HG02623 (cell line): ENCODE data around the gene GRB10.

Experiments
- ATAC-seq: cut with Tn5 transposase; IDR thresholded peaks from one replicate; pipeline ENCODE4 v1.9.1; 2021; ENCODE audit warnings: moderate library complexity; ENCODE audit not compliant: unreplicated experiment

The GRB10 gene

GRCh38 chr7:50803359-50804337, 21.0 kb upstream of the GRB10 start:
- ATAC-seq, result no peak

DNA sequence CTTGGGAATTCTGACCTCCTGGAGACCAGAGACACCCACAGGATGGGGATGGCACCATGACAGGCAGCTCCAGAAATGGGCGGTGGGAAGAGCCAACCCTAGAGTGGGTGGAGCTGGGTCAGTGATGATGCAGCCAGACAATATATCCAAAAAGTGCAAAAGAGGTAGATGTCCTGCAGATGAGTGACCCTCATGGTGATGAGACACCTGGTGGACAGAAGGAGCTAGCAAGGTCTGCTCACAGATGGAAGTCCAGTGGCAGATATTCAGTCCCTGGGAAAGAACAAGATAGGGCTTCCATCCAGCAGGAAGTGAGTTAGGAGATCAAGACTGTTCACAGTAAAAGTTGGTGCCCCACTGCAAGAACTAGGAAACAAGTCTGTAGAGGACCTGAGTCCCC, 19.2 kb upstream of the GRB10 start:
- no peak for ATAC-seq

DNA sequence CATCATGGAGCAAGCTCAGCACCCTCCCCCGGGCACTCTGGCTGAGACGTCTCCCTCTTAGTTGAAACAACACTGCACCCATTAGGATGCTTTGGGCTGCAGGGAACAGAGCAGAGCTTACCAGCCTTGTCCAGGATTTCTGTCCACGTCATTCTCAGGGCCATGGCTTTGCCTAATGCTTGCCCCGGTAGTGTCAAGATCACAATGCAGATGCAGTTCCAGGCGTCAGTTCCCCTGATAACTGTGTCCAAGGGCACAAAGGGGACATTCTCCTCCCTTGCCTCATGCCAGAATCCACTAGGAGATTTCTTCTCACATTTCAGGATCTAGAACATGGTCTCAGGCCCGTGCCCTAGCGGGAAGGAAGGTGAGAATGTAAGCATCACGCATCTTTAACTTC, 17.2 kb upstream of the GRB10 start:
- ATAC-seq, result no peak

- no peak for ATAC-seq
Measured at GRCh38 chr7:50798126-50798525, 15.4 kb upstream of the GRB10 start.

DNA sequence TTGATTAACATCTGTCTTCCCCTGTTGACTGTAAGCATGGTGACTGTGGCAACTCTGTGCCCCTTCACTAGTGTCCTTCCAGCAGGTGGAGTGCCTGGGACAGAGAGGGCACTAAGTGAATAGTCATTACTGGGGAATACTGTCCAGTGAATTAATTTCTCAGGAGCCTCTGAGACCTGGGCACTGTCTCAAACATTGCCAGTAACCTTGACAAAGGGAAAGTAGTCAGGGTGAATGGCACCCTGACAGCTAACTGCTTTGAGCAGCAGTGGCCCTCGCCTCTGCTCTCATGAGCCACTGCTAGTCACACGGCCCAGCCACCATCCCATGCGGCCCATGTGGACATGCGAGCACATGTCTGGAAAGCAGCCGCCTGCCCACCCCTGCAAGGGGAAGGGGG, 13.1 kb upstream of the GRB10 start:
- no peak for ATAC-seq

- no peak for ATAC-seq
Measured at GRCh38 chr7:50795253-50795652, 12.6 kb upstream of the GRB10 start.

DNA sequence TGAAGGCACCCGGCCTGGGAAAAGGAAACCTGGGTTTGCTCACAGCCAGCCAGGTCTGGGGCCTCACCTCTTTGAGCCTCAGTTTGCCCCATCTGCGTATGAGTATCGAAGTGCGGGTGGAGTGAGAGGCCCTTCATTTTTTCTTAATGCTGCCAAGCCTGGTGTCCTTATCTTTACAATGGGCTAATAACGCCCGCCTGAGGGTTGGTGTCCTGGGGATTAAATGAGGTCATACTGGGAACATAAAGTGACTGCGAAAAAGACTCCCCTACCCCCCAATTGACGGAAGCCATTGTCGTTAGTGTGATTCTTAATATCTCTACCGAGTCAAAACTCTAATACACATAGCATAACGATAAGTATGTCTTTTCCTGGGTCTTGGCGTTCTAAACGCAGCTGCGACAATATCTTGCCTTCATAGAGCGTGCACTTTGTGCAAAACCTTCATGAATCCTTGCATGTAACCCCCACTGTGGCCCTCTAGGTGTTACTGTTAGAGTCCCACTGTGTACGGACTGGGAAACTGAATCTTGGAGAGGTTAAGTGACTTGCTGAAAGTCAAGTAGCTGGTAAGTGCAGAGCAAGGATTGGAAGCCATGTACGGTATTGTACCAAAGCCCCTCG, 11.4 kb upstream of the GRB10 start:
- ATAC-seq, result no peak

DNA sequence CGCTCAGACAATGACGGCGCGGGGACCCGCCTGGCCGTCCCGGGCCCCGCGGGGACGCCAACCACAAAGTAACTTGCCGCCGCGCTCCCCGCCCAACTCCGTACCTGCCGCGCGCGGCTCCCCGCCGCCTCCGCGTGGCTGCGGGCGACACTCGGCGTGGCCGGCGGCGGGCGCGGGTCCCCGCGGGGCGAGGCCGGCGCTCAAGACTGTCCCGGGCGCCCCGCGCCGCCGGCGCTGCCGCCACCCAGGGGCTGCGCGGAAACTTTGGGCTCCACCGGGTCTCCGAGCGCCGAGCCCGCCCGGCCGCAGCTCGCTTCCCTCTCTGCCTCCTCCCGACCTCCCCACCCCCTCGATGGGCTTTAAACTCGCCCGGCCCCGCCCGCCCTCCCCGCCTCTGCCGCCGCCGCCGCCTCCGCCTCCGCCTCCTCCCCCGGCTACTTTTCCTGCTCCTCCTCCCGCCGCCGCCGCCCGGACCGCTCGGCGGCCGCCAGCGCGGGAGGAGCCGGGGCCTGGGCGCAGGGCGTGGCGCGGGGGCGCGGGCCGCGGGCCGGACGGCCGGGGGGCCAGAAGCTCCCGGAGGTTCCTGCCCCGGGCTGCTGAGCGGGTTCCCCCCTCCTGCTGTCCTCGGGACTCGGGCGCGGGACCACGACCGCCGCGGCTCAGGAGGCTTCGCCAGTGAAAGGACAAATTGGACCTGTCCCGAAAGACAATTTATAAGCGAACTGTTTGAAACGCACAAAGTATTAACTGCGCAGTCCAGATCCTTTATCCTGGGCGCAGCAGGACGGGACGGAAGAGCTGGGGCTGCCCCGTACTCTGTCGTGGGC, 10.6 kb upstream of the GRB10 start:
- no peak for ATAC-seq

DNA sequence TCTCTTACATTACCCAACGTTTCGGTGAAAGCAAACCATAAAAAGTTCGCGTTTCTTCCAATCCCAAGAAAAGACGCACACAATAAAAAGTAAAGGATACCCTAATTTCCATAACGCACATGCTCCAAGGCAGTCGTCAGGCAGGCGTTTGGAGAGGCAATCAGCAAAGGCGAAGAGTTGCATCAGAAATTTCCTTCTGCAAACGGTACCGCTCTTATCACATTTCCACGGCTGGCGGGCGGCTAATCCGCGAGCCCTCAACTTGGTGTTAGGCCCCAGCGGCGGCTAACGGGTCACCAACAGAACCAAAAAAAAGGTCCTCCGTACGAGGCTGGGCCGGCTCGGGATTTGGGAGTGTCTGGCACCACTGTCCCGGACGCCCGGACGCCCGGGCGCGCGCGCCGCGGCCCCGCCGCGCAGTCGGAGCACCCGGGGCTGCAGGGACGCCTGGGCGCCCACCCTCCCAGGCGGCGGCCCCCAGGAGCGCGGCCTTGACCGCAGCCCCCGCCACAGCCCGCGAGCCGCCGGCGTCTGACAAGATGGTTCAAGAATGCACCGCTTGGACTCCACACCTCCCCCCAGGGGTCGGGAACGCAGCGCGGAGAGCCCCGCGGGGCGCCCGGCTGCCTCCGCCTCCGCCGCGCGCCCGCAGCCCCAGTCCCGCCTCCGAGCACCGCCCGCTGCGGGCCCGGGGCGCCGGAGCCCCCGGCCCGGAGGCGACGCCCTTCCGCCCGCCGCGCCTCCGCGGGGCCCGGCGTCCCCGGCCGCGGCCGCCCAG, 9.8 kb upstream of the GRB10 start:
- ATAC-seq, result no peak

- ATAC-seq, result no peak
Measured at GRCh38 chr7:50791938-50792341, 9.2 kb upstream of the GRB10 start.

DNA sequence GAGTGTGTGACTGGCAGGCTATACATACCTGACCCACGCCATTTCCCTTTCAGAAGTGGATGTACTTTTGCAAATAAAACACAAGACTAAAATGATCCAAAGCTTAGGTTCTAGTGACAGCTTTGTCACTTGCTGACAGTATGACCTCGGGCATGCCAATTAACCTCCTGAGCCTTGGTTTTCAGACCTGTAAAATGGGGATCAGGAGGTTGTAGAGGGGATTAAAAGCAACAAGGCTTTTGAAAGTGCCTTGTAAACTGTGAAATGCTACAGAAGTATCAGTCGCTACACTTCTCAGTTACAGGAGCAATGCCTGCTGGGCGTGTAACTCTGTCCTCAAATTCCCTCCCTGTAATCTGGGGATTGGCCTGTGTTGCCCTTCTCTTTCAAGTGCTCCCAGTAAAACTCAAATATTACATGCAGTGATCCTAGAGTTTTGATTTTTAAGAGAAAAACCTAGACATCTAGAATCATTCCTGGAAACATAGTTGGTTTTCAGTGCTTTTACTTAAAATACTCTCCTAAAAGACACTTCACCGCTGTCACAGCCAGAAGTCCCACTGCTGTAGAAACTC, 8.8 kb upstream of the GRB10 start:
- ATAC-seq, result no peak

- ATAC-seq, result no peak
Measured at GRCh38 chr7:50790381-50790780, 7.7 kb upstream of the GRB10 start.

- ATAC-seq, result no peak
Measured at GRCh38 chr7:50788382-50788781, 5.7 kb upstream of the GRB10 start.

DNA sequence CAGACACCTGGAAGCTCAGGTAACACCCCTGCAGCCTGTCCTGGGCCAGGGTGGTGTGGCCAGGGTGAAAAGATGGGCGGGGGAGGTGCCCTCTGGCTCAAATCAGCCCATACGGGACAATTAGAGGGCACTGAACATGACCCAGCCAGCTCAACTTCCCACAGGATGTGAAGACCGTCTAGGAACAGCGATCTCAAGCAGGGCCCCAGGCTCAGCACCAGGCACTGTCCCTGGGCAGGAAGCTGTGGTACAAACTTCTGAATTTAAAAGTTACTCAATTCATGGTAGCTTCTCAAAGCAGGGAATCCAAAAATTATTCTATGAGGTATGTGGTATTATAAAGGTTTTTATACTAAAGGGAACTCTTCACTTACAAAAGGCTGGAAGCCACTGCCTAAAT, 5.1 kb upstream of the GRB10 start:
- ATAC-seq, result no peak

GRCh38 chr7:50785346-50785745, 2.6 kb upstream of the GRB10 start:
- no peak for ATAC-seq

GRCh38 chr7:50783801-50784507, 1.3 kb upstream of the GRB10 start:
- no peak for ATAC-seq

- ATAC-seq, result no peak
Measured at GRCh38 chr7:50783303-50783702, 607 bp upstream of the GRB10 start.

- ATAC-seq, result no peak
Measured at GRCh38 chr7:50781381-50782293, 1.1 kb downstream of the GRB10 start.

DNA sequence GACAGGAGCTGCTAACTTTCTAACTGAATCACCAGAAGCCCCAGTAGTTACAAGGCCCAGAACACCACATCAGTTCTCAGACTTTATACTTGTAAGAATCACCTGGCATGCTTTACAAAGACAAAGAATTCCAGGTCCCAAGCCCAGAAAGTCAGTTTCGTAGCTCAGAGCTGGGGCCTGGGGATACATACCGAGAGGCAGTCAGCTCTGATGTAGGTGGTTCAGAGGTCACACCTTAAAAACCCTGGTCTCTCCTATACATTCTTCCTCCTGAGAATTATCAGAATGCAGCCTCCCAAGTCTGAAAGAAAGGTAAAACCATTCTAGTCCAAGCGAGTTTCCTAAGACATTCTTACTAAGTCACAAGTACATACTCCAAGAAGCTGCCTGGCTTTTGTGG, 2.3 kb downstream of the GRB10 start:
- ATAC-seq, result no peak
